ENCODE measurements around the gene MED27. TPM values are rescaled to one million over a fixed set of nuclear protein-coding genes. Genes with fewer than 3 reads are reported as not detected.
A peak's percentile ranks its signal among the peaks of the same experiment; 100 is the strongest.

Gene MED27
- total RNA-seq, 2 donors from 2014 or later, result 19.2 to 34.6 TPM

DNA sequence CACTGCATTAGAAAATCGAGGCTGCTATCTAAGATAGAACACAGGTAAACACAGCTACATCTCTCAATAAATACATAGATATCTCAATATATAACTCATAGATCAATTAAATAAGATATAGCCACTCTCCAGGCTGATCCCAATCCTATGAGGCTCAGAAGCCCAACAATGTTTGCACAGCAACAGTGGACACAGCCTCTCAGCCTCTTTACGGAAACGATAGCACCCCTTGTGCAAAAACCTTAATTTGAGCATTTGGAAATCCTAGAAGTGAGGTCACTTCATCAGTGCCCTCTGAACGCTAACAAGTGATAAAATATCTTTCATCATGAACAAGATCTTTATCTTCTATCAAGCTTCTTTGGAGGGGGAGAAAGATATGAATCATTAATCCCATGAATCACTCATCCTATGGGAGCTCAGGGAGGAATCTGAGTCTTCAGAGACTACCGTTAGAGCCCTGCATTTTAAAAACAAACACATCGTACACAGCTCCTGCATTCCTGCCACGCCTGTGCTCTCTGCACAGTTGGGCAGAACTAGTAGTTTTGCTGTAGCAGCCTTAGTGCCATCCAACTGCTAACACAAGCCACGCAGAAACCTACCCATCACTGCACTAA, 71.4 kb downstream of the MED27 start:
- no peak for ATAC-seq (replicated peaks)
- Mint-ChIP-seq H3K36me3 (ENCODE audit: low read depth) (peaks cover 53% of the 10 kb centered on the region), H3K27me3 (no peaks in the 10 kb centered on the region), H3K9me3 (no peaks in the 10 kb centered on the region), H3K4me1 (peaks cover 24% of the 10 kb centered on the region), H3K4me3 (no peak overlapping the region), H3K27ac (no peak overlapping the region)

- H3K27me3 Mint-ChIP-seq, result no peaks in the 10 kb centered on the region
- H3K9me3 Mint-ChIP-seq, result no peaks in the 10 kb centered on the region
- H3K4me3 Mint-ChIP-seq, result peak overlapping the region; percentile 53
- H3K36me3 Mint-ChIP-seq (ENCODE audit: low read depth), result peaks cover 45% of the 10 kb centered on the region
- no peak for ATAC-seq (replicated peaks)
- peak overlapping the region; percentile 70 for H3K27ac Mint-ChIP-seq
- peaks cover 24% of the 10 kb centered on the region for H3K4me1 Mint-ChIP-seq
Observed at GRCh38 chr9:132007371-132008025, 72.2 kb downstream of the MED27 start.

DNA sequence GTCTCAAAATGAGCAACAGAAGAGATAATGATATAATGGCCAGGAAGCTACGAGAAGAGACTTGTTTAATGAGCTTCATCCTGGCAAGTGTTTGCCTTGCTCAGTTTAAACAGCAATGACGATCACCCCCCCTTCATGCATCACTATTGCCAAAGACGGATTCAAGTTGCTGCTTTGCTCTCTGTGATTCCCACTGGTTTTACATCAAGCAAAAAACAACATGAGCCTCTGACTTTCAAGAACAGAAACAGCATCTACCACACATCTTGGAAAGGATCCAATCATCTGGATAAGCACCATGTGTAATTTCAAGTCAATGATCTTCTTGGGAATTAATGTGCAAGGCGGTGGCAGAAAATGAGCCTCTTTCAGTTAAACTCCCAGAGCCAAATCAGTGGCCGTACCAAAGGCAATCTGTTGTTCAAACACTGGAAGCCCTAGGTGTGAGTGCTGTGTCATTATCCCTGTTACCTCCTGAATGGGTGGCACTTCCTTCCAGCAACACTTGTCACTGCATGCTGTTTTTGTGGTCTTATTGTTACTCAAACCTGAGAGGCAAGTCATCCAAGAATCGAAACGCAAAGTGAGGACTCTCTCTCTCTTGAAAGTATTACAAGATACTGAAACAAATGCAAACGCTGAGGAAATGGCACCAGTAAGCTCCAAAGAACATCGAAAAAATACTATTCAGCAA, 72.8 kb downstream of the MED27 start:
- H3K9me3 Mint-ChIP-seq, result no peaks in the 10 kb centered on the region
- peaks cover 24% of the 10 kb centered on the region for H3K4me1 Mint-ChIP-seq
- H3K36me3 Mint-ChIP-seq (ENCODE audit: low read depth), result peaks cover 45% of the 10 kb centered on the region
- peak overlapping the region; percentile 70 for H3K27ac Mint-ChIP-seq
- H3K4me3 Mint-ChIP-seq, result peak overlapping the region; percentile 53
- no peaks in the 10 kb centered on the region for H3K27me3 Mint-ChIP-seq
- ATAC-seq (replicated peaks), result peak; percentile 99

DNA sequence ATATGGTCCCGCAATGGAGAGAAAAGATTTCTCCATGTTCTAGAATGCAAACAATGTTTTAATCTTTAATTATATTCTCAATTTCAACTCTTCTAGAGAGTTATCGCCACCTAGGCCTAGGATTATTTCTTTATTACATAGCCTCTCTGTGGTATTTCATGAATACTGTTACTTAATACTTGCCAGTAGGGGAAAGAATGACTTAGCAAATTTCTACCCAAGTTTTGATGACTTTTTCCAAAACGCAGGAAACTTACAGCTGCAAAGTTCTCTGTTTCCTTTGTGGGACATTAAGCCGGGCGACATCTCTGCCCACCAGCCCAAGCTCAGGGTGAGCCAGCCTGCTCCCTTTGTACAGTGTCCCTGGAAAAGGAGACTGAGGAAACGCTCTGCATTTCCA, 73.8 kb downstream of the MED27 start:
- peak overlapping the region; percentile 53 for H3K4me3 Mint-ChIP-seq
- H3K9me3 Mint-ChIP-seq, result no peaks in the 10 kb centered on the region
- H3K27ac Mint-ChIP-seq, result peak overlapping the region; percentile 70
- H3K36me3 Mint-ChIP-seq (ENCODE audit: low read depth), result peaks cover 40% of the 10 kb centered on the region
- no peak for ATAC-seq (replicated peaks)
- peaks cover 24% of the 10 kb centered on the region for H3K4me1 Mint-ChIP-seq
- H3K27me3 Mint-ChIP-seq, result no peaks in the 10 kb centered on the region

DNA sequence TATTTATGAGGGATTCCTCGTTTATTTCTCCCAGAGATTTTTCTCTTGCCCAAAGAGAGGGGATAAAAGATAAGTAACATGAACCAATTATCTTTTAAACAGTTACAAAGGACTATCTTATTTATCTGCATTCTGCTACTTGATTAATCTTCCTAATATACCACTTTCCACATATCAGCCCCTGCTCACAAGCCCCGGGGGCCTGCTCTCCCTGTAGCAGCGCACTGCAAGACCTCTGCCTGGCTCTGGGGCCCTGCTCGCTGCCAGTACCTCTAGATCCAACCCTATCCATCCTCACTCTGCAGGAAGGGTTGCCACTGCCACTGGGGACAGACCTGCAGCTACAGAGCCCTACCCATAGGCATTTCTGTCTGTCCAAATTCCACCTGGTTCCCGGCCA, 75.3 kb downstream of the MED27 start:
- H3K27me3 Mint-ChIP-seq, result no peaks in the 10 kb centered on the region
- peaks cover 35% of the 10 kb centered on the region for H3K4me1 Mint-ChIP-seq
- H3K9me3 Mint-ChIP-seq, result no peaks in the 10 kb centered on the region

GRCh38 chr9:132003896-132004295, 75.8 kb downstream of the MED27 start:
- no peak for ATAC-seq (replicated peaks)
- Mint-ChIP-seq H3K27me3 (no peaks in the 10 kb centered on the region), H3K36me3 (ENCODE audit: low read depth) (peaks cover 32% of the 10 kb centered on the region), H3K4me3 (no peak overlapping the region), H3K9me3 (no peaks in the 10 kb centered on the region), H3K4me1 (peaks cover 35% of the 10 kb centered on the region), H3K27ac (no peak overlapping the region)

More for the DNA sequence above, 75.3 kb downstream of the MED27 start:
- ATAC-seq (replicated peaks), result no peak
- Mint-ChIP-seq H3K27ac (no peak overlapping the region), H3K4me3 (no peak overlapping the region), H3K36me3 (ENCODE audit: low read depth) (peaks cover 36% of the 10 kb centered on the region)

GRCh38 chr9:132003319-132003704, 76.4 kb downstream of the MED27 start:
- Mint-ChIP-seq H3K27me3 (no peaks in the 10 kb centered on the region), H3K36me3 (ENCODE audit: low read depth) (peaks cover 32% of the 10 kb centered on the region), H3K4me3 (no peak overlapping the region), H3K4me1 (peaks cover 35% of the 10 kb centered on the region), H3K9me3 (no peaks in the 10 kb centered on the region), H3K27ac (no peak overlapping the region)
- no peak for ATAC-seq (replicated peaks)

GRCh38 chr9:132002643-132003318, 76.9 kb downstream of the MED27 start:
- Mint-ChIP-seq H3K36me3 (ENCODE audit: low read depth) (peaks cover 36% of the 10 kb centered on the region), H3K9me3 (no peaks in the 10 kb centered on the region), H3K4me1 (peaks cover 35% of the 10 kb centered on the region), H3K27ac (no peak overlapping the region), H3K4me3 (no peak overlapping the region), H3K27me3 (no peaks in the 10 kb centered on the region)
- ATAC-seq (replicated peaks), result no peak

DNA sequence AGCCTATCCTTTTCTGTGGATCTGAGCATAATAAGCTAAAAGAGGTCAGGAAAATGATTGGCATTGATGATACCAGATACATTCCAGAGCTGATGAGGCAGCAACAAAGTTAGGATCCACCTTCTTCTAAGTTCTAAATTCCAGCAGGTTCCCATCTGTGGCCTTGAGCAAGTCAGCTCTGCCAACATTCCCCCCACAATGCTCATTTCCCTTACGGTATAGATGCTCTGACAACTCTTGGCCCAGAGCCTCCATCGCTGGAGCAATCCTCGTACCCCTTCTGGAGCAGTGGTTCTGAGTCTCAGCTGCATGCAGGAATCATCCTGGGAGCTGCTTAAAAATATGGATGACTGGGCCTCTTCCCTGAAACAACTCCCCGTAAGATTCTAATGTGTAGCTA, 78.1 kb downstream of the MED27 start:
- H3K36me3 Mint-ChIP-seq (ENCODE audit: low read depth), result peaks cover 36% of the 10 kb centered on the region
- no peaks in the 10 kb centered on the region for H3K27me3 Mint-ChIP-seq
- peaks cover 23% of the 10 kb centered on the region for H3K4me1 Mint-ChIP-seq
- ATAC-seq (replicated peaks), result no peak
- H3K27ac Mint-ChIP-seq, result no peak overlapping the region
- no peak overlapping the region for H3K4me3 Mint-ChIP-seq
- H3K9me3 Mint-ChIP-seq, result no peaks in the 10 kb centered on the region

GRCh38 chr9:132000659-132001058, 79.0 kb downstream of the MED27 start:
- ATAC-seq (replicated peaks), result no peak
- no peak overlapping the region for H3K27ac Mint-ChIP-seq
- H3K4me1 Mint-ChIP-seq, result peaks cover 17% of the 10 kb centered on the region
- H3K4me3 Mint-ChIP-seq, result no peak overlapping the region
- no peaks in the 10 kb centered on the region for H3K9me3 Mint-ChIP-seq
- peaks cover 36% of the 10 kb centered on the region for H3K36me3 Mint-ChIP-seq (ENCODE audit: low read depth)
- no peaks in the 10 kb centered on the region for H3K27me3 Mint-ChIP-seq

- ATAC-seq (replicated peaks), result peak; percentile 87
- Mint-ChIP-seq H3K27ac (no peak overlapping the region), H3K4me1 (peaks cover 17% of the 10 kb centered on the region), H3K36me3 (ENCODE audit: low read depth) (peaks cover 35% of the 10 kb centered on the region), H3K4me3 (no peak overlapping the region), H3K9me3 (no peaks in the 10 kb centered on the region), H3K27me3 (no peaks in the 10 kb centered on the region)
Observed at GRCh38 chr9:131999692-132000551, 79.7 kb downstream of the MED27 start.

- Mint-ChIP-seq H3K4me1 (peaks cover 11% of the 10 kb centered on the region), H3K4me3 (no peak overlapping the region), H3K36me3 (ENCODE audit: low read depth) (peaks cover 22% of the 10 kb centered on the region), H3K27ac (no peak overlapping the region), H3K27me3 (no peaks in the 10 kb centered on the region), H3K9me3 (no peaks in the 10 kb centered on the region)
- no peak for ATAC-seq (replicated peaks)
Observed at GRCh38 chr9:131997779-131998178, 81.9 kb downstream of the MED27 start.

GRCh38 chr9:131997076-131997475, 82.6 kb downstream of the MED27 start:
- H3K27me3 Mint-ChIP-seq, result no peaks in the 10 kb centered on the region
- no peaks in the 10 kb centered on the region for H3K9me3 Mint-ChIP-seq
- no peak for ATAC-seq (replicated peaks)
- H3K27ac Mint-ChIP-seq, result no peak overlapping the region
- H3K4me1 Mint-ChIP-seq, result peaks cover 11% of the 10 kb centered on the region
- H3K4me3 Mint-ChIP-seq, result no peak overlapping the region
- H3K36me3 Mint-ChIP-seq (ENCODE audit: low read depth), result peaks cover 18% of the 10 kb centered on the region

DNA sequence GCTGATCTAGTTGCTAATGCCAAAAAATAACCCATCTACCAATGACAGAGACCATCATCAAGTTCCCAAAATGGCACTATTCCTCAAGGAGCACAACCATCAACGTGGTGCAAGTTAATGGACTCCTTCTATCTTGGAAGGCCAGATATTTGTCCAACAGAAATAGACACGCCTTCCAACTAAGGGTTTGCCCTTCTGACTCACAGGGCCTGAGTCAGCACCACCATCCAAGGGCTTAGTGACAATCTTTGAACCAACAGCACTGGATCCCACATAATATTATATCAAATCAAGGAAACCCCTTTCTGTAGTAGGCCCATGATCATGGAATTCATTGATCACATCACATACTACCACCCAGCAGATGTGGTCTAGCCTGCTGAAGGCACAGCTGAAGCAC, 84.3 kb downstream of the MED27 start:
- no peak overlapping the region for H3K27ac Mint-ChIP-seq
- no peak for ATAC-seq (replicated peaks)
- no peaks in the 10 kb centered on the region for H3K9me3 Mint-ChIP-seq
- H3K27me3 Mint-ChIP-seq, result no peaks in the 10 kb centered on the region
- H3K4me1 Mint-ChIP-seq, result peaks cover 10% of the 10 kb centered on the region
- no peak overlapping the region for H3K4me3 Mint-ChIP-seq
- peaks cover 15% of the 10 kb centered on the region for H3K36me3 Mint-ChIP-seq (ENCODE audit: low read depth)

Data from activated T-helper 17 cell treated with anti-CD3 and anti-CD28 coated beads, Interleukin-2, amount 50 U/mL, for 72 hours (primary cell).